Measurements from ENCODE around the gene PTGER1. TPM values are rescaled to one million over a fixed set of nuclear protein-coding genes. Genes with fewer than 3 reads are reported as not detected.

Gene PTGER1
- total and polyA plus RNA-seq, 2 experiments from 2014 or later, result 0.57 TPM; not detected in 1

DNA sequence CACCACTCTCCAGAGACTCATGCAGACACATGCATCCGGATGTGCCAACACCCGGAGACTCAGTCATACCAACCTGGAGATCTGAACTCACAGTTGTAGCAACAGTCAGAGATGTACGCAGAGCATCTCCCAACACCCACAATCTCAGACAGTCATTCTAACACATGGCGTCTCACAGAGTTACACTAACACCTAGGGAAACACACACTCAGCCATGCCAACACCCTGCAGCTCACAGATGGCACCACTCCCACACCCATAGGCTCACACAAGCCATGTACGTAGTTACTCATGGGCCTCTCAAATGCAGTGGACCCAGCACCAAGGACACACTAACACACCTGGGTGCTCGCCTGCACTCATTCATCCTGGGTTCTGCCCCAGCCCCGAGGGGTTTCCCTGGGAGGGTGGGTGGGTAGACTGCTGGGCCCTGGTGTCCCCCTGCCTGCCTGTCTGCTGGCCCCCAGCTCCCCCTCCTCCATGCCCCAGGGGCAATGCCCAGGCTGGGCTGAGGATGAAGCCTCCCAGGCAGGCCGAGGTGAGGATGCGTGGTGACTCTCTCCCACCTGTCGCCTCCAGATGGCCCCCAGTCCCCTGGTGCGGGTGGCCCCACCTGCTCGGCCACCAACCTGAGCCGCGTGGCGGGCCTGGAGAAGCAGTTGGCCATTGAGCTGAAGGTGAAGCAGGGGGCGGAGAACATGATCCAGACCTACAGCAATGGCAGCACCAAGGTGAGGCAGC lies 32.1 kb downstream of the PTGER1 start:
- Mint-ChIP-seq H3K9me3 (no peaks in the 10 kb centered on the region; the same call in 2 of the 3 replicates), H3K4me1 (peaks cover 5% of the 10 kb centered on the region; the same call in 2 of the 3 replicates), H3K27me3 (ENCODE audit: insufficient read depth, low read depth, poor library complexity) (peaks cover 8% of the 10 kb centered on the region), H3K36me3 (ENCODE audit: low read depth) (peaks cover 56% of the 10 kb centered on the region), H3K27ac (no peak overlapping the region), H3K4me3 (no peak overlapping the region)
- Histone ChIP-seq H3K4me2 (no peak overlapping the region), H3K4me3 (no peak overlapping the region), H3K36me3 (ENCODE audit: insufficient read depth) (peaks cover 22% of the 10 kb centered on the region), H3K27me3 (ENCODE audit: insufficient read depth) (no peaks in the 10 kb centered on the region), H2AFZ (no peak overlapping the region), H3K27ac (ENCODE audit: low read depth) (no peak overlapping the region), H3K4me1 (ENCODE audit: insufficient read depth) (no peaks in the 10 kb centered on the region), H4K20me1 (replicated peaks; ENCODE audit: insufficient read depth) (peaks cover 3% of the 10 kb centered on the region), H3K79me2 (replicated peaks; ENCODE audit: insufficient read depth) (peaks cover 13% of the 10 kb centered on the region), H3K9me2 (ENCODE audit: insufficient read depth) (no peaks in the 10 kb centered on the region), H3F3A (replicated peaks; ENCODE audit: low read depth) (peaks cover 10% of the 10 kb centered on the region; the same call in 1 of the 2 replicates)
- TF ChIP-seq JUNB (IDR thresholded peaks at IDR 0.05; ENCODE audit: unreplicated experiment) (no peak), ZNF331 (CRISPR knock-in tag; IDR thresholded peaks at IDR 0.05; ENCODE audit: low read depth) (no peak), NANOG (IDR thresholded peaks at IDR 0.05; ENCODE audit: borderline replicate concordance) (no peak), POLR2AphosphoS5 (IDR thresholded peaks at IDR 0.05; ENCODE audit: low read depth) (no peak), CREB1 (CRISPR knock-in tag; IDR thresholded peaks at IDR 0.05; ENCODE audit: low read depth) (no peak), ZNF114 (CRISPR knock-in tag; IDR thresholded peaks at IDR 0.05) (no peak)
- TF ChIP-seq, protein P1, sequence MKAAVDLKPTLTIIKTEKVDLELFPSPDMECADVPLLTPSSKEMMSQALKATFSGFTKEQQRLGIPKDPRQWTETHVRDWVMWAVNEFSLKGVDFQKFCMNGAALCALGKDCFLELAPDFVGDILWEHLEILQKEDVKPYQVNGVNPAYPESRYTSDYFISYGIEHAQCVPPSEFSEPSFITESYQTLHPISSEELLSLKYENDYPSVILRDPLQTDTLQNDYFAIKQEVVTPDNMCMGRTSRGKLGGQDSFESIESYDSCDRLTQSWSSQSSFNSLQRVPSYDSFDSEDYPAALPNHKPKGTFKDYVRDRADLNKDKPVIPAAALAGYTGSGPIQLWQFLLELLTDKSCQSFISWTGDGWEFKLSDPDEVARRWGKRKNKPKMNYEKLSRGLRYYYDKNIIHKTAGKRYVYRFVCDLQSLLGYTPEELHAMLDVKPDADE (IDR thresholded peaks at IDR 0.05), result no peak
- TF ChIP-seq, protein P2, sequence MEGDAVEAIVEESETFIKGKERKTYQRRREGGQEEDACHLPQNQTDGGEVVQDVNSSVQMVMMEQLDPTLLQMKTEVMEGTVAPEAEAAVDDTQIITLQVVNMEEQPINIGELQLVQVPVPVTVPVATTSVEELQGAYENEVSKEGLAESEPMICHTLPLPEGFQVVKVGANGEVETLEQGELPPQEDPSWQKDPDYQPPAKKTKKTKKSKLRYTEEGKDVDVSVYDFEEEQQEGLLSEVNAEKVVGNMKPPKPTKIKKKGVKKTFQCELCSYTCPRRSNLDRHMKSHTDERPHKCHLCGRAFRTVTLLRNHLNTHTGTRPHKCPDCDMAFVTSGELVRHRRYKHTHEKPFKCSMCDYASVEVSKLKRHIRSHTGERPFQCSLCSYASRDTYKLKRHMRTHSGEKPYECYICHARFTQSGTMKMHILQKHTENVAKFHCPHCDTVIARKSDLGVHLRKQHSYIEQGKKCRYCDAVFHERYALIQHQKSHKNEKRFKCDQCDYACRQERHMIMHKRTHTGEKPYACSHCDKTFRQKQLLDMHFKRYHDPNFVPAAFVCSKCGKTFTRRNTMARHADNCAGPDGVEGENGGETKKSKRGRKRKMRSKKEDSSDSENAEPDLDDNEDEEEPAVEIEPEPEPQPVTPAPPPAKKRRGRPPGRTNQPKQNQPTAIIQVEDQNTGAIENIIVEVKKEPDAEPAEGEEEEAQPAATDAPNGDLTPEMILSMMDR (conservative IDR thresholded peaks at IDR 0.05; ENCODE audit: low read depth in 2 of 2), result no peak
- TF ChIP-seq, protein P3, sequence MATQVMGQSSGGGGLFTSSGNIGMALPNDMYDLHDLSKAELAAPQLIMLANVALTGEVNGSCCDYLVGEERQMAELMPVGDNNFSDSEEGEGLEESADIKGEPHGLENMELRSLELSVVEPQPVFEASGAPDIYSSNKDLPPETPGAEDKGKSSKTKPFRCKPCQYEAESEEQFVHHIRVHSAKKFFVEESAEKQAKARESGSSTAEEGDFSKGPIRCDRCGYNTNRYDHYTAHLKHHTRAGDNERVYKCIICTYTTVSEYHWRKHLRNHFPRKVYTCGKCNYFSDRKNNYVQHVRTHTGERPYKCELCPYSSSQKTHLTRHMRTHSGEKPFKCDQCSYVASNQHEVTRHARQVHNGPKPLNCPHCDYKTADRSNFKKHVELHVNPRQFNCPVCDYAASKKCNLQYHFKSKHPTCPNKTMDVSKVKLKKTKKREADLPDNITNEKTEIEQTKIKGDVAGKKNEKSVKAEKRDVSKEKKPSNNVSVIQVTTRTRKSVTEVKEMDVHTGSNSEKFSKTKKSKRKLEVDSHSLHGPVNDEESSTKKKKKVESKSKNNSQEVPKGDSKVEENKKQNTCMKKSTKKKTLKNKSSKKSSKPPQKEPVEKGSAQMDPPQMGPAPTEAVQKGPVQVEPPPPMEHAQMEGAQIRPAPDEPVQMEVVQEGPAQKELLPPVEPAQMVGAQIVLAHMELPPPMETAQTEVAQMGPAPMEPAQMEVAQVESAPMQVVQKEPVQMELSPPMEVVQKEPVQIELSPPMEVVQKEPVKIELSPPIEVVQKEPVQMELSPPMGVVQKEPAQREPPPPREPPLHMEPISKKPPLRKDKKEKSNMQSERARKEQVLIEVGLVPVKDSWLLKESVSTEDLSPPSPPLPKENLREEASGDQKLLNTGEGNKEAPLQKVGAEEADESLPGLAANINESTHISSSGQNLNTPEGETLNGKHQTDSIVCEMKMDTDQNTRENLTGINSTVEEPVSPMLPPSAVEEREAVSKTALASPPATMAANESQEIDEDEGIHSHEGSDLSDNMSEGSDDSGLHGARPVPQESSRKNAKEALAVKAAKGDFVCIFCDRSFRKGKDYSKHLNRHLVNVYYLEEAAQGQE (IDR thresholded peaks at IDR 0.05; ENCODE audit: unreplicated experiment), result no peak
- ATAC-seq, result no peak
- DNase-seq (ENCODE audit: low spot score), result no peak

All from GM23338 (cell line).